Type B pancreatic cell (in vitro differentiated cells): ENCODE data around the gene FUT1. TPM values are rescaled to one million over a fixed set of nuclear protein-coding genes. Genes with fewer than 3 reads are reported as not detected.
"Not testable (repeated sequence)": the region's sequence is repeated elsewhere in the genome, so short reads cannot be mapped to it uniquely, and the experiment has no call there.

ENCODE experiments used
- DNase-seq: peaks from one replicate; pipeline ENCODE4 v3.0.0; 2021; ENCODE audit warnings: mixed read lengths; ENCODE audit not compliant: unreplicated experiment; ENCODE audit errors: extremely low spot score
- H3K27ac Mint-ChIP-seq: 2 replicates; pipeline ENCODE4 v1.8.0; 2021; ENCODE audit warnings: mild to moderate bottlenecking, mixed read lengths
- H3K27me3 Mint-ChIP-seq: 2 replicates; pipeline ENCODE4 v1.8.0; 2021; ENCODE audit warnings: mixed read lengths
- H3K36me3 Mint-ChIP-seq: 2 replicates; pipeline ENCODE4 v1.8.0; 2021; ENCODE audit warnings: mixed read lengths
- H3K4me1 Mint-ChIP-seq: one replicate; pipeline ENCODE4 v1.8.0; 2021; ENCODE audit warnings: mixed read lengths; ENCODE audit not compliant: unreplicated experiment
- H3K4me3 Mint-ChIP-seq: 2 replicates; pipeline ENCODE4 v1.8.0; 2021; ENCODE audit warnings: mild to moderate bottlenecking, mixed read lengths
- H3K9me3 Mint-ChIP-seq: 2 replicates; pipeline ENCODE4 v1.8.0; 2021; ENCODE audit warnings: mixed read lengths
- total RNA-seq: library from RNA; stranded (reverse); gene quantifications from 2 replicates; pipeline ENCODE4 v1.2.1, GENCODE V29; 2021; ENCODE audit warnings: low replicate concordance
- TF ChIP-seq, protein P1 (sequence below): fragments of 200-600 bp; sonication (generic); conservative IDR thresholded peaks from 2 replicates; pipeline ENCODE4 v1.5.0; 2021; ENCODE audit warnings: antibody characterized with exemption, mild to moderate bottlenecking

The FUT1 gene
- total RNA-seq, 1 donor from 2014 or later: 15.0 TPM

DNA sequence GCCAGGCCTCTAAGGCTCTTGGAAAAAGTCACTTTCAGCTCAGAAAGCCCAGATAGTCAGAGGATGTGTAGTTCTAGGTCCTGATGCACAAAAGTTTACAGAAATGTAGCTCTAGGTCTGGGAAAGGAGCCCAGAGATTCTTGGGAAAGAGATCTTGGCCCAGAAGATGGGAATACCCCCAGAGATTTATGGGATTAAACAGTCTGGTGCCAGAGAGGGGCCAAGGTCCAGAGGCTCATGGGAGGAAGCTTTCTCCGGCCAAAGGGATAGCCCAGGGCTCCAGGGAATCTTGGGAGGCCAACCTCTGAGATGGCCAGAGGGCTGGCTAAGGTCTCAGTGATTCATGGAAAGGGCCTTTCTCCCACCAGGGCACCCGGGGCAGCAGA is 43.2 kb upstream of the FUT1 start:
- H3K27ac Mint-ChIP-seq: peak overlapping the region; percentile 95
- H3K4me1 Mint-ChIP-seq: peaks cover 9% of the 10 kb centered on the region
- DNase-seq: no peak
- peak overlapping the region; percentile 97 for H3K4me3 Mint-ChIP-seq
- no peaks in the 10 kb centered on the region for H3K27me3 Mint-ChIP-seq
- peaks cover 4% of the 10 kb centered on the region for H3K36me3 Mint-ChIP-seq
- H3K9me3 Mint-ChIP-seq: no peaks in the 10 kb centered on the region
- TF ChIP-seq, protein P1, sequence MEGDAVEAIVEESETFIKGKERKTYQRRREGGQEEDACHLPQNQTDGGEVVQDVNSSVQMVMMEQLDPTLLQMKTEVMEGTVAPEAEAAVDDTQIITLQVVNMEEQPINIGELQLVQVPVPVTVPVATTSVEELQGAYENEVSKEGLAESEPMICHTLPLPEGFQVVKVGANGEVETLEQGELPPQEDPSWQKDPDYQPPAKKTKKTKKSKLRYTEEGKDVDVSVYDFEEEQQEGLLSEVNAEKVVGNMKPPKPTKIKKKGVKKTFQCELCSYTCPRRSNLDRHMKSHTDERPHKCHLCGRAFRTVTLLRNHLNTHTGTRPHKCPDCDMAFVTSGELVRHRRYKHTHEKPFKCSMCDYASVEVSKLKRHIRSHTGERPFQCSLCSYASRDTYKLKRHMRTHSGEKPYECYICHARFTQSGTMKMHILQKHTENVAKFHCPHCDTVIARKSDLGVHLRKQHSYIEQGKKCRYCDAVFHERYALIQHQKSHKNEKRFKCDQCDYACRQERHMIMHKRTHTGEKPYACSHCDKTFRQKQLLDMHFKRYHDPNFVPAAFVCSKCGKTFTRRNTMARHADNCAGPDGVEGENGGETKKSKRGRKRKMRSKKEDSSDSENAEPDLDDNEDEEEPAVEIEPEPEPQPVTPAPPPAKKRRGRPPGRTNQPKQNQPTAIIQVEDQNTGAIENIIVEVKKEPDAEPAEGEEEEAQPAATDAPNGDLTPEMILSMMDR: no peak

DNA sequence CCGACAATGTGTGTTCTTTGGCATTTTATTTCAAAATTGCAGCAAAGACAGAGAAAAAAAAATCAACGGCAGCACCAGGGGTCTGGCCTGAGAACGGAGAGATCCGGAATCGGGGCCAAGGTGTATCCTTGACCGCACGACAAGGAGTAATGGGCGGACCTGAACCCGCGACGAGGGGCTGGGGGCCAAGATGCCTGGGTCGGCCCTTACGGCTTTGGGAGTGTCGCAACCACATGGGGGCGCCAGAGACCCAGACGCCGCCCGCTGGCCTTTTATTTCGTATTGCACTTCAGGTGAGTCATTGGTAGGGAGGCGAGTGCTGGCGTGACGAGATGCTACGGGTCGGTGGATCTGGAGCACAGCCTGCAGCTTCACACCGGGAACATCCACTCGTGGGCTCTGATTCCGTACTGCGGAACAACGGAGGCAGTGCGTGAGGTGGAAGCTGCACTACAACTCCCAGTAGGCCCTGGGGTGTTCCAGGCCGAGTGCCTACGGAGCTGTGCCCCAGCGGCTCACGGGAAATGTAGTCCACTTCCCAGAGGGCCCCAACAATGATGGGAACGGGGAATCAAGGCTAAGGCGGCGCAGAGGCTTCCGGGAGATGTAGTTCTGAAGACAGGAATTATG is 42.7 kb upstream of the FUT1 start:
- Mint-ChIP-seq H3K4me3 (peak overlapping the region; percentile 97), H3K9me3 (no peaks in the 10 kb centered on the region), H3K27ac (peak overlapping the region; percentile 95), H3K27me3 (no peaks in the 10 kb centered on the region), H3K4me1 (peaks cover 9% of the 10 kb centered on the region), H3K36me3 (peaks cover 4% of the 10 kb centered on the region)
- peak; percentile 90 for DNase-seq
- TF ChIP-seq, protein P1: peak; percentile 100

DNA sequence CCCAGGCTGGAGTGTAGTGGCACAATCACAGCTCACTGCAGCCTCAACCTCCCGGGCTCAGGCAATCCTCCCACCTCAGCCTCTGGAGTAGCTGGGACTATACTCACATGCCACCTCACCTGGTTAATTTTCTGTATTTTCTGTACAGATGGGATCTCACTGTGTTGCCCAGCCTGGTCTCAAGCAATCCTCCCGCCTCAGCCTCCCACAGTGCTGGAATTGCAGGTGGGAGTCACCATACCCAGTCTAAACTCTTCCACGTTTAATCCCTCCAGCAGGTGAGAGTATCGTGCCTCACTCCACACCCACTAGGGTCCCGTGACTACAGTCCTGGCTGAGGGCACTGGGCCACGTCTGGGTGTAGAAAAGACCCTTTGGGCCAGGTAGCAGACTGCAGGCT is 41.9 kb upstream of the FUT1 start:
- H3K27ac Mint-ChIP-seq: peak overlapping the region; percentile 95
- TF ChIP-seq, protein P1: no peak
- no peaks in the 10 kb centered on the region for H3K27me3 Mint-ChIP-seq
- peaks cover 9% of the 10 kb centered on the region for H3K4me1 Mint-ChIP-seq
- DNase-seq: no peak
- peaks cover 4% of the 10 kb centered on the region for H3K36me3 Mint-ChIP-seq
- peak overlapping the region; percentile 97 for H3K4me3 Mint-ChIP-seq
- no peaks in the 10 kb centered on the region for H3K9me3 Mint-ChIP-seq

DNA sequence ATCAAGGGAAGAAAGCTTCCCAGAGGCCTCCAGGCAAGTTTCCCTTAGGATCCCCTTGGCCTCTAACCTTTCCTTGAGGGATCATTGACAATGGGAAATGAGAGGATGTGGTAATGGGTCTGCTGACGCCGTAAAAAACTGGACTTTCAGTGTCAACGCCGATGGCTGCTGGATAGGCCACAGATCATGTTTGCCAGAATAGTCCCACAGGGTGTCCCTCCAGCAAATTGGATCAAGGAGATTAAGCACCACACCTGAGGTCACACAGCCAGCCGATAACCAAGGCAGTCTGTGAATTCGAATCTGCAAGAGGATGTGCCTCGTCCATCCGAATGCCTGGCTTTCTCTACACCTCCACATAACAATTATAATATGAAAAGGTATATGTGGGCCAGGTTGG is 40.8 kb upstream of the FUT1 start:
- TF ChIP-seq, protein P1: no peak
- DNase-seq: no peak
- Mint-ChIP-seq H3K9me3 (no peaks in the 10 kb centered on the region), H3K27ac (no peak overlapping the region), H3K4me1 (peaks cover 8% of the 10 kb centered on the region), H3K27me3 (no peaks in the 10 kb centered on the region), H3K36me3 (peaks cover 4% of the 10 kb centered on the region), H3K4me3 (no peak overlapping the region)

DNA sequence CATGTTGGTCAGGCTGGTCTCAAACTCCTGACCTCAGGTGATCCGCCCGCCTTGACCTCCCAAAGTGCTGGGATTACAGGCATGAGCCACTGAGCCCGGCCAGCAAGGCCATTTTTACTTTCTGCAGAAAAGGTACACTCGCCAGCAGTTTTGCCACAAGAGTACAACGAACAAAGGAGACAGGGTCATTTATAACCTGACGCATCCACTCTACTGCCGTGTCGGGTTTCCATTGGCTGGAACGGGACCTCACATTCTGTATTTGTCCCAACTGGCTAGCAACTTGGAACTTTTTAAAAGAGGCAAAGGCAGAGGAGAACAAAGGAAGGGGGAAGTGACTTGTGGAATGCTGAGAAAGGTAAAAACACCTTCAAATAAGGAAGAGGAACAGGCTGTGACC is 34.9 kb upstream of the FUT1 start:
- H3K27ac Mint-ChIP-seq, H3K9me3 Mint-ChIP-seq, DNase-seq, H3K27me3 Mint-ChIP-seq, H3K4me3 Mint-ChIP-seq, H3K4me1 Mint-ChIP-seq, H3K36me3 Mint-ChIP-seq: not testable (repeated sequence)

DNA sequence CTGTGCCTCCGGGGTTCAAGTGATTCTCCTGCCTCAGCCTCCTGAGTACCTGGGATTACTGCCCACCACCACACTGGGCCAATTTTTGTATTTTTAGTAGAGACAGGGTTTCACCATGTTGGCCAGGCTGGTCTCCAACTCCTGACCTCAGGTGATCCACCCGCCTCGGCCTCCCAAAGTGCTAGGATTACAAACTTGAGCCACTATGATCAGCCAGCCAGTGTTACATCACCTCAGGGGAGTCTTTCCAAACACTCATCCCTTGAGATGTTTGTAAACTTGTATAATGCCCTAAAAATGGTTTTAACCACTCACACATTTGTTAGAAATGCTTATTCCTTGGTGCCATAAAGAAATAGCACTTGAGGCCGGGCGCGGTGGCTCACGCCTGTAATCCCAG is 34.0 kb upstream of the FUT1 start:
- not testable (repeated sequence) for H3K9me3 Mint-ChIP-seq, H3K4me3 Mint-ChIP-seq, DNase-seq, H3K27ac Mint-ChIP-seq, H3K27me3 Mint-ChIP-seq, H3K4me1 Mint-ChIP-seq, H3K36me3 Mint-ChIP-seq

DNA sequence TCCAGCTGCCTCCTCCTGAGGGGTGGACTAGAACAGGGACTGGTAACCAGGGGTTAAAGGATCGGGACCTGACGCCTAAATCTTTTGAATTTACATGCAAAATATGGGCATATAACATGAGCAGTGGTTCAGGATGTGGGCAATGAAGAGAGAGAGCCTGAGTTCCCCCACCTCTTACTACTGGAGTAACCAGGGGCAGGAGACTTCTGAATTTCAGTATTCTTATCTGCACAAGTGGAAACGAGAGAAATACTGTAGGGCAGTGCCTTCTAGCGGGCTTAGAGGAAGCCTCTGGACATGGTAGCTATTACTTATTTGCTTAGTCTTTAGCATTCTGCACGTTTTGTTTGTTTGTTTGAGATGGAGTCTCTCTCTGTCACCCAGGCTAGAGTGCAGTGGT is 32.1 kb upstream of the FUT1 start:
- no peaks in the 10 kb centered on the region for H3K9me3 Mint-ChIP-seq
- no peak for DNase-seq
- peaks cover 14% of the 10 kb centered on the region for H3K4me1 Mint-ChIP-seq
- H3K4me3 Mint-ChIP-seq: no peak overlapping the region
- TF ChIP-seq, protein P1: no peak
- H3K36me3 Mint-ChIP-seq: no peaks in the 10 kb centered on the region
- H3K27me3 Mint-ChIP-seq: no peaks in the 10 kb centered on the region
- no peak overlapping the region for H3K27ac Mint-ChIP-seq
